GM18951 (cell line): Measurements from ENCODE around the gene FOXN4.
"Not testable (repeated sequence)": the region's sequence is repeated elsewhere in the genome, so short reads cannot be mapped to it uniquely, and the experiment has no call there.

Experiments used
- POLR2A ChIP-seq: IDR thresholded peaks from 4 replicates; pipeline ENCODE4 v1.6.1; 2011; ENCODE audit warnings: mild to moderate bottlenecking; ENCODE audit not compliant: insufficient read length, insufficient read depth; ENCODE audit errors: extremely low read depth
- in situ Hi-C: fragments of 300-500 bp; cut with MboI; formaldehyde crosslinking; loops from one replicate; pipeline ENCODE4 v1.12.0; 2022; ENCODE audit warnings: low sequenced_read_pairs, mixed read lengths, inconsistent platforms; ENCODE audit not compliant: unreplicated experiment

The FOXN4 gene

DNA sequence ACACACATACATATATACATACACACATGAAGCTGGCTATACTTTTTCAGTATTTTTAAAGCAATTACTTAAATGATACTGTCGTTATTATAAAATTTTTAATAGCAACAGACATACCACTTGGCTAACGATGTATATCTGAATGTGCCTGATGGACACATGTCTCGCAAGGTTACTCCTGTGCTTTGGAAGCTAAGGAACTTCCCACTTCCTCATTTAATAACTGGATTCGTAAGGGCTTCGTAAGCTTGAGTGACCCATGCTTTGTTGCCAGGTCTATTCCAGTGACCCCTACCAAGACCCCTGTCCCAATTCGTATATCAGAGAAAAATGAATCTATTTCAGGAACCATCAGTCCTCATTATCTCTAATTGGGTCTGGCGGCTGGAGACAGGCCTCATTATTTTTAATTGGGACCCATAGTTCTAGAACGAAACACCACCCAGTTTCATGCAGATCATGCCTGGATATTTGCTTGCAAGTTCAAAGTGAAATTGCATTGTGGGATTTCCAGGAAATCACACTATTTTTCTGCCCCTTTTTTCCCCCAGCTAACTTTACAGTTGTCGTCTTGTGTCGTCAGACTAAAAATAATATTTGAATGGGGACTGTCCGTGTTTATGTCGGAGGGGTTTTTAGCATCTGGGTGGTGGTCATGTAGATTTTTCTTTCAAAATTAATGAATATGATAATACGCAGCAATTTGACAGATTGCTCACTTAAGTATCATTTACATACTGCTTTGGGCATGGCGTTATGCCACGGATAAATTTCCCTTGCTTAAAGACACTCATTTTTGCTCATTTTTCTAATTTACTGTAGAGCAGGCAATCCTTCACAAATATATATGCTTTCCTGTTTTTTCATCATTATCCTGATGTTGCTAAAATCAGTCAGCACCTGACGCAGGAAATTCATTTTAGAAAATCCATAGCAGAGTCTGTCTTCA lies 21.5 kb upstream of the FOXN4 start:
- TF ChIP-seq POLR2A, result no peak
- in situ Hi-C loops, result no loop called here

GRCh38 chr12:109329686-109330085 lies 20.6 kb upstream of the FOXN4 start:
- in situ Hi-C loops, result no loop called here
- TF ChIP-seq POLR2A, result no peak

DNA sequence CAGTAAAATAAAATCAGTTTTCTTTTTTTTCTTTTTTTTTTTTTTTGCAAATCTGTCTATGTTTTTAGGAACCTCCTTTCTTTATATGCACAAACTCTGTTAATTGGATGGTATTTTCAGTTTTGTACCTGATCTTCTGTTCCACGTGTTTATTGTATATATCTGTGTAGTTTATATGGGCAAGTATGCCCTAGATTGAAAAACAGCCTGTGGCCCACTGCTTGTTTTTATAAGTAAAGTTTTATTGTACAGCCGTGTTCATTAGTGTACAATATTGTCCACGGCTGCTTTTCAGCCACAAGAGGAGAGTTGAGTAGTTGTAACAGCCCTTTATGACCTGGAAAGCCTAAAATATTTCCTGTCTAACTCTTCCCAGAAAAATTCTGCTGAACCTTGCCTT lies 19.9 kb upstream of the FOXN4 start:
- in situ Hi-C loops, result no loop called here

GRCh38 chr12:109321294-109321693 lies 12.2 kb upstream of the FOXN4 start:
- in situ Hi-C loops, result not testable (repeated sequence)

More for the DNA sequence above, 19.9 kb upstream of the FOXN4 start:
- TF ChIP-seq POLR2A, result no peak

DNA sequence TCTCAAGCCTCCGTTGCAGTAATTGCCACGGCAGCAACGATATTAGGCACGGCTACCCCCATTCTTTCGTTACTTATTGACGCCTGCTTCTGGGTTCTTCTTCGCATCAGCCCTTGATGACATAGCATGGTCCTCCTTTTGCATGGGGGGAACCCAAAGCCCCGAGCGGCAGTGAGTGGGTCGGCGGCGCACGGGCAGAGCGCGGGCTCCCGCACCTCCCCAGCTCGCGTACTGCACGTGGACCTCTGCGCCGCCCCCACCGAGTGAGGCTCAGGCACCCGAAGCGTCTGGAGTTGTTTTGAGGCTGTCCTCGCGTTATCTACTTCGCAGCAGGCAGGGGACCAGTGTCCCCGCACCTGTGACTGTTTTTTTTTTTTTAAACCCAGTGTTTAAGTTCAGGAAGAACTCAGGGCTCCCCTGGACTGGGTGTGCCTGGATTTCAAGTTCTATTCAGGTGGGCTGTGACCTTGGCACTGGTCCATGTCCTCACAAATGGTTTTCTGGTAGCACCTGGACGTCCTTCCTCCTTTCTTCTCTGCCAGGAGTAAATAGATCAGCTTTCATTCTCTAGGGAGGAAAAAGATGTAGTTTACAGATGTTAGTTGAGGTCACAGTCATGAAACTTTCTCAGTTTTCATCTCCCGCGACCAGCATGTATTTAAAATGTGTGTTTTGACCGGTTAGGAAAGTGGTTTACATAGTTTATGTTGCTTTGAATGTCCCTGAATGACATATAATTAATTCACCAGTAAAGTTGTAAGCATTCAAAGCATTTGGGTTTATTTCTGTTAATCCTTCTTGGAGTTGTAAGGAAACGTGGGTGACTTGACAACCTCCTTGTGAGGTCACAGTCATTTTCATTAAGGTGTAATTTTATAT lies 1.4 kb upstream of the FOXN4 start:
- in situ Hi-C loops, result no loop called here
- no peak for TF ChIP-seq POLR2A

DNA sequence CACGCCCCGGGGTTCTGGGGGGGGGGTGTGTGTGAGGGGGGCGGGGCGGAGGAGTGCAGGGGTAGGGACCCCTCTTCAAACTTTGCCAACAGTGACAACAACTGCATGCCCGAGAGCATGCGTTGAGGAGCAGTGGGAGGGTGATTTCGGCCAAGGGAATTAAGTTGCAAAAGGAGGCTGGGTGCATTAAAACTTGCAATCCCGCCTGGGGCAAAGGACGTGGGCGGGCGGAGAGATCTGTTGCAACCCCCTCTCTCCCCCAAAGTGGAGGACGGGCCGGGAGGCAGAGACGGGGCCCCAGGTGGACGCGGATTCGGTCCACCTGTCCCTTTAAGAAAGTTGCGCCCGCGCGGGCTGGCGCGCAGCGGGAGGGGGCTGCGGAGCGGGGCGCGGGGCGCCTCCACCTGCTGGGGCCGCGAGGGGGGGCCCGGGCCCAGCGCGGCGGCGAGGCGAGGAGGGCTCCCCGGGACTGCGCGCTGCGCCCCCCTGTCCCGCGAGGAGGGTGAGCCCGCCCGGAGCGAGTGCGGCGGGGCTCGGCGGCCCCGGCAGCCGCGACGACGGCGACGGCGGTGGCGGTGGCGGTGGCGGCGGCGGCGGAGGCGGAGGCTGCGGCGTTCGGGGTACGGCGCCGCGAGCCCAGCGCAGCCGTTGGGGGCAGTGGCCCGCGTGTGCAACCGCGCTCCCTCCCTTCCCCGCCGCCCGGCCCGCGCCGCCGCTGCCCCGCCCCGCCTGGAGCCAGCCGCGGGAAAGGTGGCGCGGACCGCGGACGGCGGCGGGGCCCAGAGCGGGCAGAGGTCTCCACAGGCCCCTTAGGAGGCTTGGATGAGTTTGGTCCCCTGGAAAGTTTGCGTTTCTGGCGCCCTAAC lies 530 bp upstream of the FOXN4 start:
- in situ Hi-C loops, result no loop called here
- TF ChIP-seq POLR2A, result no peak

GRCh38 chr12:109307051-109307450 lies 2.0 kb downstream of the FOXN4 start:
- in situ Hi-C loops, result no loop called here
- no peak for TF ChIP-seq POLR2A

GRCh38 chr12:109305547-109305946 lies 3.5 kb downstream of the FOXN4 start:
- in situ Hi-C loops, result no loop called here
- no peak for TF ChIP-seq POLR2A

DNA sequence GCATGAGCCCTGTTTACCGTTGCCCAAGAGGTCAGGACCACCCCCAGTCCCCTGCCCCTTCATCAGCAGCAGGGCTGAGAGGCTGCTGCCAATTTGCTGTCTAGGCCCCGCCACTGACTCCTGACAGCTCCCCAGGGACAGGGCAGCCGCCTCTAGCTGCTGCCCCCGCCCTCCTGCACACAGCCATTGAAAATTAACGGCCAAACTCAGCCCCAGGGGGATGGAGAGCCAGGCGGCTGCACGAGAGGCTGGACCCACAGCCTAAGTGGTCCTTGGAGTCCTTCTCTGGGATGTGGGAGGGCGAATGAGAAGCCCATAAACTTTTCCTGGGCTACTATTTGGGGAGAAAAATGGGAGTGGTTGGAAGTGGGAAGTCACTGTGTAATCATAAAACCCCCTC lies 4.6 kb downstream of the FOXN4 start:
- TF ChIP-seq POLR2A, result no peak
- in situ Hi-C loops, result no loop called here

DNA sequence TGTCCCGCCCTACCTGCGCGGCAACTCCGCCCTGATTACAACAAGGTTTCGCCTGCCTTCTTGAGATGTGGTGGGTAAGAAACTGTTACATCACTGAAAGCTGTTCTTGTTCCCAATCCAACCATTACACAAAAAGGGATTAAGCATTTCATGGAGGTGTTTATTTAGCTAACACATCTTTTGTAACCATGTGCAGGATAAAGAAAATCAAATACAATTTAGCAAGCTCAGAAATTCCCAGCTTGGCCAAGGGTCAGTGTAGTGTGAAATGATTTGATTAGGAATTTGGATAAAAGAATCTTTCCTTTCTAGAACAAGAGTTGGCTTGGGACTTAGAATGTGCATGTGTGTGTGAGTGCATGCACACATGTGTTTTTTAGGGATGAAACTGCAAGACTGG lies 6.3 kb downstream of the FOXN4 start:
- TF ChIP-seq POLR2A, result no peak
- in situ Hi-C loops, result no loop called here

DNA sequence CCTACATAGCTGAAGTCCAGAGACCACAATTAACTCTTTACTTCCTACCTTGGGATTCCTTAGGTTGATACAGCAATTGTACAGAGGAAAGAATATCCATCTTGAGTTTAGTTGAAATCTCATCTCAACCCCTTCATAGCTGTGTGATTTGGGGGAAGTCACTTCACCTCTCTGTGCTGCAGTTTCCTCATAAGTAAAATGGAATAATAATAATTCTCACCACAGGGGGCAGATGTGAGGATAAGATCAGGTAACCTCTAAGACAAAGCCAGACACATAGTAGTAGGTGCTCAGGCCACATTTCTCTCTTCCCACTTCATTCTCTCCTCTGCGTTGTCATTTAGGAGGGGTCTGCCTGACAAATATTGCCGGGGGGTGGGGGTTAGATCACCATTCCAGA lies 6.7 kb downstream of the FOXN4 start:
- TF ChIP-seq POLR2A, result no peak
- in situ Hi-C loops, result no loop called here

DNA sequence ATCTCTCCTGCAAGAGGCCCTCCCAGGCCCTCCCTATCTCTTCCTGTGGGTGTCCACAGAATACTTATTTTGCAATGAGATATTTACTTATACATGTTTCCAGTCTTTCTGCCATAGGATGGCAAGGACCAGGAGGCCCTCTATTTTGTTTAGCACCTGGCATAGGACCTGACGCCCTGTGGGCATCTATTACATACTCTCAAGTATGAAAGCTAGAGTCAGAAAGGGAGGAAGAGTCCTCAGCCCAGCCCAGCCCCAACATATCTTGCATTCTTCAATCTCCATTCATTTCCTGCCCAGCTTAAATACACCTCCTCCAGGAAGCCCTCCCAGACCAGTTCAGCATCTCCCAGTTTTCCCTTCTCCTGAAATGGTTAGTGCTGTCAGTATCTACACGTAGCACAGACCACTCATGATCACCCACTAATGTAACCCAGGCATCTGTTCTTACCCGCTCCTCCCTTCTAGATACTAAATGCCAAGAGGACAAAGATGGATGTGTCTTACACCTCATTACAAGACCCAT lies 7.4 kb downstream of the FOXN4 start:
- TF ChIP-seq POLR2A, result no peak
- in situ Hi-C loops, result no loop called here

DNA sequence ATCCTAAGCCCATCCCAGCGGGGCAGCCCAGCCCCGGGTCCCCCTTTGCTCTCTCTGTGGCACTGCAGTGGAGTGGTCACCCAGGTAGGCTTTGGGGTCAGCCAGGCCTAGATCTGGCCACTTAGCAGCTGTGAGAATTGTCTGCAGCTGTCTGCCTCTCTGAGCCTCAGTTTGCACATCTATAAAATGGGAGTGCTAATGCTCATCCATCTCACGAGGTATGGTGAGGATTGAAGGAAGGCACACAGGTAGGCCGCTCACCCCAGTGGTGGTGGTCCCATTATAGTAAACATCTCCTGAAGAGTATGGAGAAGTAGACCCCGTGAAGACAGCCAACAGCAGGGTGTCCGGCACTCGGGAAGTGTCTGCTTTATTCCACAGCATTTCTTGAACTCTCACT lies 9.2 kb downstream of the FOXN4 start:
- no peak for TF ChIP-seq POLR2A
- in situ Hi-C loops, result no loop called here
